Choroid plexus epithelial cell (primary cell): ENCODE results near the gene SH3RF1.
A peak's percentile ranks its signal among the peaks of the same experiment; 100 is the strongest.

Experiments used
- DNase-seq: peaks from one replicate; pipeline ENCODE4 v3.0.0-alpha.2; 2010; ENCODE audit warnings: low read depth
- H3K4me3 ChIP-seq: 2 replicates; pipeline ENCODE4 v1.5.1; 2011; ENCODE audit warnings: low read depth, mild to moderate bottlenecking, control low read depth, low read length, moderate library complexity
- CTCF ChIP-seq: conservative IDR thresholded peaks from 2 replicates; pipeline ENCODE4 v1.5.1; 2011; ENCODE audit warnings: low read depth, mild to moderate bottlenecking, control low read depth, inconsistent platforms, low read length, moderate library complexity

SH3RF1 gene

GRCh38 chr4:169220447-169220846 lies 50.3 kb downstream of the SH3RF1 start:
- no peak for TF ChIP-seq CTCF
- H3K4me3 ChIP-seq: no peak overlapping the region
- no peak for DNase-seq

GRCh38 chr4:169219440-169219839 lies 51.3 kb downstream of the SH3RF1 start:
- no peak for TF ChIP-seq CTCF
- no peak for DNase-seq
- H3K4me3 ChIP-seq: no peak overlapping the region

- DNase-seq: no peak
- H3K4me3 ChIP-seq: no peak overlapping the region
- no peak for TF ChIP-seq CTCF
Measured at GRCh38 chr4:169215656-169216055, 55.1 kb downstream of the SH3RF1 start.

- TF ChIP-seq CTCF: no peak
- no peak for DNase-seq
- no peak overlapping the region for H3K4me3 ChIP-seq
Measured at GRCh38 chr4:169212981-169213380, 57.8 kb downstream of the SH3RF1 start.

- no peak for TF ChIP-seq CTCF
- no peak for DNase-seq
- no peak overlapping the region for H3K4me3 ChIP-seq
Measured at GRCh38 chr4:169210504-169211118, 60.1 kb downstream of the SH3RF1 start.

- no peak overlapping the region for H3K4me3 ChIP-seq
- no peak for TF ChIP-seq CTCF
- no peak for DNase-seq
Measured at GRCh38 chr4:169209388-169209883, 61.3 kb downstream of the SH3RF1 start.

GRCh38 chr4:169208516-169208915 lies 62.2 kb downstream of the SH3RF1 start:
- TF ChIP-seq CTCF: no peak
- H3K4me3 ChIP-seq: no peak overlapping the region
- peak; percentile 28 for DNase-seq
